ENCODE measurements around the gene CHSY1. TPM values are rescaled to one million over a fixed set of nuclear protein-coding genes. Genes with fewer than 3 reads are reported as not detected.

Gene CHSY1
- total RNA-seq, 1 donor from 2014 or later, result 69.3 TPM

DNA sequence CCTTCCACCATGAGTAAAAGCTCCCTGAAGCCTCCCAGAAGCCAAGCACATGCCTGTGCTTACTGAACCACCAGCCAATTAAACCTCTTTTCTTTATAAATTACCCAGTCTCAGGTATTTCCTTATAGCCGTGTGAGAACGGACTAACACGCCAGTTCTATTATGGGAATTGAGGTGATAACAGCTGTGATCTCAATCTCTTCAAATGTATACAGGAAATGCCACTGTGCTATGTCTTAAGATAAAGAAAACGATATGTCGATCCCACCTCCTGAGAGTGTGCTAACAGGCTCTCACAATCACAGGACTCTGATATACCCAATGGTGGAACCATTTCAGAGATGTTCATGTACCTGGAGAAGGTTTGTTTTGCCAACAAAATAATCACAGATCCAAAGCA lies 26.2 kb downstream of the CHSY1 start:
- Mint-ChIP-seq H3K27ac (peak overlapping the region; percentile 23), H3K9me3 (peaks cover 24% of the 10 kb centered on the region), H3K4me1 (peaks cover 16% of the 10 kb centered on the region), H3K36me3 (peaks cover 42% of the 10 kb centered on the region), H3K27me3 (ENCODE audit: low read depth) (no peaks in the 10 kb centered on the region), H3K4me3 (no peak overlapping the region)
- TF ChIP-seq, protein P1, sequence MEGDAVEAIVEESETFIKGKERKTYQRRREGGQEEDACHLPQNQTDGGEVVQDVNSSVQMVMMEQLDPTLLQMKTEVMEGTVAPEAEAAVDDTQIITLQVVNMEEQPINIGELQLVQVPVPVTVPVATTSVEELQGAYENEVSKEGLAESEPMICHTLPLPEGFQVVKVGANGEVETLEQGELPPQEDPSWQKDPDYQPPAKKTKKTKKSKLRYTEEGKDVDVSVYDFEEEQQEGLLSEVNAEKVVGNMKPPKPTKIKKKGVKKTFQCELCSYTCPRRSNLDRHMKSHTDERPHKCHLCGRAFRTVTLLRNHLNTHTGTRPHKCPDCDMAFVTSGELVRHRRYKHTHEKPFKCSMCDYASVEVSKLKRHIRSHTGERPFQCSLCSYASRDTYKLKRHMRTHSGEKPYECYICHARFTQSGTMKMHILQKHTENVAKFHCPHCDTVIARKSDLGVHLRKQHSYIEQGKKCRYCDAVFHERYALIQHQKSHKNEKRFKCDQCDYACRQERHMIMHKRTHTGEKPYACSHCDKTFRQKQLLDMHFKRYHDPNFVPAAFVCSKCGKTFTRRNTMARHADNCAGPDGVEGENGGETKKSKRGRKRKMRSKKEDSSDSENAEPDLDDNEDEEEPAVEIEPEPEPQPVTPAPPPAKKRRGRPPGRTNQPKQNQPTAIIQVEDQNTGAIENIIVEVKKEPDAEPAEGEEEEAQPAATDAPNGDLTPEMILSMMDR (IDR thresholded peaks at IDR 0.05; ENCODE audit: unreplicated experiment), result no peak
- DNase-seq (ENCODE audit: low spot score in 2 of 2, unreplicated experiment in 2 of 2), result no peak

DNA sequence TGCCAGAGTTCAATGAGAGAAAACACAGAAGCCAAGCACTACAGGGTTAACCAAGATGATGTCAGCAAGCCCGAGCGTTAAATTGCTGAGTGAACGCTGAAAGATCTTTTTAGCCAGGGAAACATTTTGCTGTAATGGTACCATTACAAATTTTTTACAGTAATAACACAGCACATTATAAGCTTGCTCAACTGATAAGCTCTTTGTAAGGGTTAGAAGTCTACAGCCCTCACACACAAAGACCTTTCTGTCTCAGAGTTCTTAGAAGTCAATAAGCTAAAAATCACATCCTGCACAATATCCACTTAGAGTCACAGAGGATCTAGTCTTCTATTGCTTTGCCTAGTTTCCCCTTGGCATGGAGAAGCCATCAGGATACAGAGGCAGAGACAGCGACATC lies 29.9 kb downstream of the CHSY1 start:
- no peak for DNase-seq (ENCODE audit: low spot score in 2 of 2, unreplicated experiment in 2 of 2)
- Mint-ChIP-seq H3K27me3 (ENCODE audit: low read depth) (no peaks in the 10 kb centered on the region), H3K4me1 (peaks cover 28% of the 10 kb centered on the region), H3K27ac (peak overlapping the region; percentile 48), H3K4me3 (no peak overlapping the region), H3K36me3 (peaks cover 28% of the 10 kb centered on the region), H3K9me3 (peaks cover under 1% of the 10 kb centered on the region)
- TF ChIP-seq, protein P1 (IDR thresholded peaks at IDR 0.05; ENCODE audit: unreplicated experiment), result no peak

DNA sequence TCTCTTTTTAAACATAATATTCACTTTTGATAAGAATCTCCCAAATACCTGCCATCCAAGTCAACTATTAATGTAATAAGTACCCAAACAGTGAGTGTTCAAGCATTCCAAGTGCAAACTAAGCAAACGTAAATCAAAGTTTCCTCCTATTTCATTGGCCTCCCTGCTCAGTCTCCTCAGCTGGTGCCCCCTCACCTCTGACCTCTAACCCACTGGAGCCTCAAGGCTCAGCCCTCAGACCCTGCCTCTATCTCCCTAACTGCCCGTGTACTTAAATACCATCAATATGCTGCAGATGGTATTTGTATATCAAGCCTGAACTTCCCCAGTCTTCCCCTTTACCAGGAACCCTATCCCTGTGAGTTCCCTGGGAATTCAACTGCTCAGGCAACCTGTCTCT lies 31.8 kb downstream of the CHSY1 start:
- Mint-ChIP-seq H3K27ac (peak overlapping the region; percentile 30), H3K4me3 (no peak overlapping the region), H3K27me3 (ENCODE audit: low read depth) (no peaks in the 10 kb centered on the region), H3K4me1 (peaks cover 30% of the 10 kb centered on the region), H3K36me3 (peaks cover 26% of the 10 kb centered on the region), H3K9me3 (peaks cover 6% of the 10 kb centered on the region)
- TF ChIP-seq, protein P1 (IDR thresholded peaks at IDR 0.05; ENCODE audit: unreplicated experiment), result no peak
- DNase-seq (ENCODE audit: low spot score in 2 of 2, unreplicated experiment in 2 of 2), result no peak

DNA sequence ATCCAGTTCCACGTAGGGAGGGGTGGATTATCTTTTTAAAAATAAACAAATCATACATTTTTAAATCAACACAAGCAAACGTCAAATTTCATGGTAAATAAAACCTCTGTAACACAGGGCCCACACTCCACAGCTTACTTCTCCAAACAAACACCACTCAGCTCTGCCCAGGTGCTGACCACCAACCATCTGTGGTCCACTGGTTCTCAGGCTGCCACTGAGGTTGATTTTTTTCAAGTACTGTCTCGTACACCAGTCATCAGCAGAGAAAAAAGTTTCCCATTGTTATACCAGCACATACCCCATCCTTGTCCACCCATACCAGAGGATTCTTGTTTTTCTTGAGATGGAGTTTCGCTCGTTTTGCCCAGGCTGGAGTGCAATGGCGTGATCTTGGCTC lies 32.4 kb downstream of the CHSY1 start:
- Mint-ChIP-seq H3K36me3 (peaks cover 28% of the 10 kb centered on the region), H3K27ac (no peak overlapping the region), H3K4me3 (no peak overlapping the region), H3K27me3 (ENCODE audit: low read depth) (no peaks in the 10 kb centered on the region), H3K9me3 (peaks cover 6% of the 10 kb centered on the region), H3K4me1 (peaks cover 30% of the 10 kb centered on the region)
- DNase-seq (ENCODE audit: low spot score in 2 of 2, unreplicated experiment in 2 of 2), result no peak
- TF ChIP-seq, protein P1 (IDR thresholded peaks at IDR 0.05; ENCODE audit: unreplicated experiment), result no peak

DNA sequence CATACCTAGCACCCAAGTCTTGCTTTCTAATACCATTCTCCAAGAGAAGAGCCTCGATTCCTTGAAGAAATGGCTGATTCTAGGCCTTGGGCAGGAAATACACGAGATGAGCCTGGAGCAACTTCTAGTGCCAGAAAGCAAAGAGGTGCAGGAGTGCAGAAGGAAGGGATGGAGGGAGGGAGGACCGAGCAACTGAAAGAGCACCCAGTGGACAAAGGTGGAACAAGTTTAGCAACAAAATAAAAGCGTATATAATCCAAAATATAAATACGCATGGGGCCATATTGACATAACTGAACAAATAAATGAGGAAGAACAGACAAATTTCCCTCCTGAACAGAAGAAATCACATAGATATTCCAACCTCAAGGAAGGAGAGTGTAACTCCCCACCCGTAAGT lies 34.4 kb downstream of the CHSY1 start:
- TF ChIP-seq, protein P1 (IDR thresholded peaks at IDR 0.05; ENCODE audit: unreplicated experiment), result no peak
- Mint-ChIP-seq H3K27me3 (ENCODE audit: low read depth) (no peaks in the 10 kb centered on the region), H3K4me1 (peaks cover 38% of the 10 kb centered on the region), H3K4me3 (no peak overlapping the region), H3K36me3 (peaks cover 25% of the 10 kb centered on the region), H3K27ac (no peak overlapping the region), H3K9me3 (peaks cover 6% of the 10 kb centered on the region)
- no peak for DNase-seq (ENCODE audit: low spot score in 2 of 2, unreplicated experiment in 2 of 2)

DNA sequence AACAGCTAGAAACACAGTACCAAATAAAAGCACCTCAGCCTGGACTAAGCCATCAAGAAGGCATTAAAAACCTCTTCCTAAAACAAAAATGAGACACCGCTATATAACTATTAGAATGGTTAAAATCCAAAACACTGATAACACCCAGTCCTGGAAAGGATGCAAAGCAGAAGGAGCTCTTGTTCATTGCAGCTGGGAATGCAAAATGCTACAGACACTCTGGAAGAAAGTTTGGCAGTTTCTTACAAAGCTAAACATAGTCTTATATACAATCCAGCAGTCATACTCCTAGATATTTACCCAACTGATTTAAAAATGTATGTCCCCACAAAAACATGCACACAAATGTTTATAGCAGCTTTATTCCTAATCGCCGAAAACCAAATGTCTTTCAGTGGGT lies 35.7 kb downstream of the CHSY1 start:
- H3K4me3 Mint-ChIP-seq, result no peak overlapping the region
- peaks cover 31% of the 10 kb centered on the region for H3K4me1 Mint-ChIP-seq
- H3K27ac Mint-ChIP-seq, result no peak overlapping the region
- TF ChIP-seq, protein P1 (IDR thresholded peaks at IDR 0.05; ENCODE audit: unreplicated experiment), result no peak
- peaks cover 25% of the 10 kb centered on the region for H3K36me3 Mint-ChIP-seq
- peaks cover 6% of the 10 kb centered on the region for H3K9me3 Mint-ChIP-seq
- DNase-seq (ENCODE audit: low spot score in 2 of 2, unreplicated experiment in 2 of 2), result no peak
- no peaks in the 10 kb centered on the region for H3K27me3 Mint-ChIP-seq (ENCODE audit: low read depth)
